ENCODE results near the gene MSH2.

MSH2 gene

GRCh38 chr2:47525167-47525566, 122.2 kb downstream of the MSH2 start:
- H3K27ac ChIP-seq (ENCODE audit: low read length): no peak overlapping the region
- no peak overlapping the region for H3K9ac ChIP-seq (ENCODE audit: low read depth, low read length)
- peaks cover 26% of the 10 kb centered on the region for H3K27me3 ChIP-seq (ENCODE audit: insufficient read depth, low read length)
- H3K36me3 ChIP-seq (ENCODE audit: insufficient read depth, low read depth, low read length): no peaks in the 10 kb centered on the region
- no peaks in the 10 kb centered on the region for H3K4me1 ChIP-seq (ENCODE audit: insufficient read depth, low read length)
- H3K9me3 ChIP-seq (ENCODE audit: insufficient read depth, low read depth, low read length): no peaks in the 10 kb centered on the region
- H3K4me3 ChIP-seq (ENCODE audit: low read length): no peak overlapping the region

- Histone ChIP-seq H3K9ac (ENCODE audit: low read depth, low read length) (no peak overlapping the region), H3K9me3 (ENCODE audit: insufficient read depth, low read depth, low read length) (no peaks in the 10 kb centered on the region), H3K27ac (ENCODE audit: low read length) (no peak overlapping the region), H3K4me1 (ENCODE audit: insufficient read depth, low read length) (no peaks in the 10 kb centered on the region; the same call in 1 of the 2 replicates), H3K27me3 (ENCODE audit: insufficient read depth, low read length) (no peaks in the 10 kb centered on the region), H3K36me3 (ENCODE audit: insufficient read depth, low read depth, low read length) (no peaks in the 10 kb centered on the region), H3K4me3 (ENCODE audit: low read length) (no peak overlapping the region)
Observed at GRCh38 chr2:47528455-47528854, 125.5 kb downstream of the MSH2 start.

GRCh38 chr2:47528874-47529273, 125.9 kb downstream of the MSH2 start:
- Histone ChIP-seq H3K36me3 (ENCODE audit: insufficient read depth, low read depth, low read length) (no peaks in the 10 kb centered on the region), H3K9me3 (ENCODE audit: insufficient read depth, low read depth, low read length) (no peaks in the 10 kb centered on the region), H3K4me3 (ENCODE audit: low read length) (no peak overlapping the region), H3K27me3 (ENCODE audit: insufficient read depth, low read length) (no peaks in the 10 kb centered on the region), H3K4me1 (ENCODE audit: insufficient read depth, low read length) (no peaks in the 10 kb centered on the region; the same call in 1 of the 2 replicates), H3K27ac (ENCODE audit: low read length) (no peak overlapping the region), H3K9ac (ENCODE audit: low read depth, low read length) (no peak overlapping the region)

GRCh38 chr2:47530105-47530760, 127.3 kb downstream of the MSH2 start:
- Histone ChIP-seq H3K4me3 (ENCODE audit: low read length) (no peak overlapping the region), H3K27me3 (ENCODE audit: insufficient read depth, low read length) (no peaks in the 10 kb centered on the region), H3K36me3 (ENCODE audit: insufficient read depth, low read depth, low read length) (no peaks in the 10 kb centered on the region), H3K4me1 (ENCODE audit: insufficient read depth, low read length) (no peaks in the 10 kb centered on the region; the same call in 1 of the 2 replicates), H3K9ac (ENCODE audit: low read depth, low read length) (no peak overlapping the region), H3K9me3 (ENCODE audit: insufficient read depth, low read depth, low read length) (no peaks in the 10 kb centered on the region), H3K27ac (ENCODE audit: low read length) (no peak overlapping the region)

GRCh38 chr2:47531378-47532042, 128.6 kb downstream of the MSH2 start:
- H3K4me3 ChIP-seq (ENCODE audit: low read length): no peak overlapping the region

More at GRCh38 chr2:47531378-47532042, 128.6 kb downstream of the MSH2 start:
- no peak overlapping the region for H3K27ac ChIP-seq (ENCODE audit: low read length)
- H3K4me1 ChIP-seq (ENCODE audit: insufficient read depth, low read length): no peaks in the 10 kb centered on the region; the same call in 1 of the 2 replicates
- H3K9ac ChIP-seq (ENCODE audit: low read depth, low read length): no peak overlapping the region
- no peaks in the 10 kb centered on the region for H3K27me3 ChIP-seq (ENCODE audit: insufficient read depth, low read length)
- H3K36me3 ChIP-seq (ENCODE audit: insufficient read depth, low read depth, low read length): no peaks in the 10 kb centered on the region
- H3K9me3 ChIP-seq (ENCODE audit: insufficient read depth, low read depth, low read length): no peaks in the 10 kb centered on the region
